NCI-H446 (cell line): ENCODE results near the gene PPME1.

Experiments
- DNase-seq, 2 experiments: peaks; one replicate each; lab custom pipeline; 2025; lab: John Stamatoyannopoulos, UW

The PPME1 gene

GRCh38 chr11:74226907-74227306 lies 55.8 kb downstream of the PPME1 start:
- peak in 1 of 2 experiments; percentile 16 for DNase-seq

GRCh38 chr11:74232311-74232950 lies 61.3 kb downstream of the PPME1 start:
- no peak for DNase-seq

GRCh38 chr11:74233683-74234082 lies 62.6 kb downstream of the PPME1 start:
- no peak for DNase-seq

- no peak for DNase-seq
These were observed 64.0 kb downstream of the PPME1 start for GRCh38 chr11:74235121-74235520.

DNA sequence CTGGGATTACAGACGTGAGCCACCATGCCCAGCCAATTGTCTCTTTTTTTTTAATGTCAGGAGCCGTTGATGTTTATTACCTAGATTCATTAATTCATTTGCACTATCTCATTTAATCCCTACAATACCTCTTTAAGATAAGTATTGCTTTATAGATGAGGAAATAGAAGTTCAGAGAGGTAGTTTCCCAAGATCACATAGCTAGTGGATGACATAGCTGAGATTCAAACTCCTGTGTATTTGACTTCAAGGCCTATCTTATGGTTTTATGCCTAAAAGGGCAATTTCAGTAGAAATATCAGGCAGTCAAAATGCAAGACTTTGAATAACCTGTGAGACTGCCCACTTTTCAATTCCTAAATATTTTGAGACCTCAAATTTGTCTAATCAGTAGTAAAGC lies 66.5 kb downstream of the PPME1 start:
- DNase-seq: no peak

- no peak for DNase-seq
These were observed 67.2 kb downstream of the PPME1 start for GRCh38 chr11:74238243-74238642.

GRCh38 chr11:74248469-74248868 lies 77.4 kb downstream of the PPME1 start:
- no peak for DNase-seq

GRCh38 chr11:74249496-74249895 lies 78.4 kb downstream of the PPME1 start:
- no peak for DNase-seq

DNA sequence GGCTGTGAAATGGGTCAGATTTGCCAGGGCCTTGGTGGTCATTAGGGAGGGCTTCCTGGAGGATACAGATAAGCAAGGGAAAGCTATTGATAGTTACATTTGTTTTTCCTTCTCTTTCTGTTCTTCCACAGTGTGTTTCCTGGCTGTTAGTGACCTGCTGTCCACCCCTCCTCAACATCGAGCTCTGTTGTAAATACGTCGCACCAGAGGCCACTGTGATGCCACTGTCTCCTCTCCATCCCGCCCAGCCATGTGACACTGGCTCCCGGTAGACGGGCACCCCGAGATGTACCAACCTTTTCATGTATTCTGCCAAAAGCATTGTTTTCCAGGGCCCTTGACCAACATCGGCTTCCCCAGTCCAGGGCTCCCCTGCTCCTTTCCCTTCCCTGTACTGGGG lies 82.3 kb downstream of the PPME1 start:
- no peak for DNase-seq

- DNase-seq: peak; percentile 40 to 80
These were observed 84.8 kb downstream of the PPME1 start for GRCh38 chr11:74255741-74256375.

DNA sequence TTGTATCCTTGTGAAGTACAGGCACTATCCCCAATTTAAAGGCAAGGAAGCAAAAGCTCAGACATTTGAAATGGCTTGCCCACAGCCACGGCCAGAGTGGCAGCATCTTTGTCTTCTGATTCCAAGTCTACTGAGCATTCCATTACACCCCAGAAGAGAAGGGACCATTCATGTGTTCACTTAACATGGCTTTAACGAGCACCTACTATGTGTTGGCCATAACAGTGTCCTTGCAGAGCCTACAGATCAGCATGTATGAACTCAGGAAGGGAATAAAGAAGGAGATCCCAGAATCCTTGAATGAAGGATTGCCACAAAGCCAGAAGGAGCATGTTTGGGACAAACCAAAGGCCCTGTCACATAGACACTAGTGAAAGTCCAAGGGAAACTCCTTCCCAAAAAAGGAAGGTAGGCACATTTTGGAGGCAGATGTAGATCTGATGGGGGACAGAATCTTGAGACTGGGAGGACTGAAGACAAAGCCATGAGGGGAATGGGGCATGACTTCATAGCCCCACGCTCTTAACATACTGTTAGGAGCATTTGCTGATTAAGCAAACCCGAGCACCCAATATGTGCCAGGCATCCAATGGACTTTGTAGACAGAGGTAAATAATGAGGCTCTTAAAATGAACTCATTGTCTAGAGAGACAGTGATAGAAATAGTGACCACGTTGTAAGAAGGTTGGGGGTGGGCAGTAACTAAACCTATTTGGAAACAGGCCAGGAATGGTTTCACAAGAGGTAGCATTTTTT lies 85.5 kb downstream of the PPME1 start:
- DNase-seq: no peak

- DNase-seq: peak; percentile 47 to 81
These were observed 87.0 kb downstream of the PPME1 start for GRCh38 chr11:74257959-74258553.

GRCh38 chr11:74262725-74263124 lies 91.6 kb downstream of the PPME1 start:
- no peak for DNase-seq

DNA sequence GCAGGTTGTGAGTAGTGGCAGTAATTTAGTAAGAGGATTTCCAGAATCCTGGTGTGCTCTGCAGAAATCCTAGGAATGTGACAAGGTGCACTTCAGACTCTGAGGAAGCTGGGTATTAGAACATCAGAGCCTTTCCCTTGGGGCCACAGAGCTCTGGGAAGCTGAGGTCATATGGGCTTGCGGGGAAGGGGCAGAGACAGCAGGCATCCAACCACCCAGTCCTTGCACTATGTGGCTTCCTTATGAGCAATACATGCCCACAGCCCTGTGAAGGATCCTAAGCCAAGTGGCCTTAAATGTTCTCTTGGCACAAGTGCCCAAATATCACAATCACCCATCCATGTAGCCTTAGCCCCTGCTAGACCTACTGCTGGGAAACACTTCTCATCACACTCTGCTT lies 94.2 kb downstream of the PPME1 start:
- no peak for DNase-seq

DNA sequence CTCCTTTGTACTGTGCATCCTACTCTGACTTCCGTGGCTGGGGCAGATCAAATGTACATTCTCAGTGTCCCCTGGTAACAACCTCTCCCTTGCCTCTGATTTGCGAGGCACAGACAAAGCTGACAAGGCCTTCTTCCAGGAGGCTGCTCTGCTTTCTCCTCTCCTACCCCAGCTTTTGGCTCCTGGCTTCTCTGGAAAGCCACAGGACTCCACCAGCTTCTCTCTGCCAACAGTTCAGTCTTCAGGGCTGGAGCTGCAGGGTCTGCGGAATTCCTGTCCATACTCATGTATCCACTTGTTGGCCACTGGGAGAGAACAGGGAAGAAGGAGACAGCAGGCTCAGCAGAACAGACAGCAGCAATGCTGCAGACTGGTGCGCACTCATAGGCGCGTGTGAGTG lies 95.9 kb downstream of the PPME1 start:
- no peak for DNase-seq

- DNase-seq: no peak
These were observed 97.4 kb downstream of the PPME1 start for GRCh38 chr11:74268456-74268855.

GRCh38 chr11:74269161-74269811 lies 98.2 kb downstream of the PPME1 start:
- DNase-seq: no peak

GRCh38 chr11:74272276-74272675 lies 101.2 kb downstream of the PPME1 start:
- DNase-seq: no peak

GRCh38 chr11:74276581-74276980 lies 105.5 kb downstream of the PPME1 start:
- DNase-seq: no peak

GRCh38 chr11:74278103-74278502 lies 107.0 kb downstream of the PPME1 start:
- DNase-seq: no peak

DNA sequence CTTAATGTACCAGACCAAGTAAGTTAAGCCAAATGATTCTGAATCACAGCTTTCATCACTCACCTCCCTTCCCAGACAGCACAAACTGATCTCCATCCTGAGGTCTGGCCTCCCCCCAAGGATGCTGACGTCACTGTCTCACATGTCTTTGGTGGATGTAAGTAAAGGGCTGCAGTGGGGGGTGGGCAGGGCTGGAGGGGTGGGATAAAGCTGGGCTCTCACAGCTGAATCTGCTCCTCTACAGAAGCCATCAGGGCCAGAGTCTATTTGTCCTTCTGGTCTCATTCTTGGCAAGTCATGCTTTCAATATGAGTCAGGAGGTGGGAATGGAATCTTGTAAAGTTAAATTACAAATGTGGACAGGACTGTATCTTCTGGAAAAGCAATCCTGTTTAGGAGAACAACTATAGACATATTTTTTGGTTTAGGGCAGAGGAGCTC lies 107.7 kb downstream of the PPME1 start:
- DNase-seq: peak in 1 of 2 experiments; percentile 49

DNA sequence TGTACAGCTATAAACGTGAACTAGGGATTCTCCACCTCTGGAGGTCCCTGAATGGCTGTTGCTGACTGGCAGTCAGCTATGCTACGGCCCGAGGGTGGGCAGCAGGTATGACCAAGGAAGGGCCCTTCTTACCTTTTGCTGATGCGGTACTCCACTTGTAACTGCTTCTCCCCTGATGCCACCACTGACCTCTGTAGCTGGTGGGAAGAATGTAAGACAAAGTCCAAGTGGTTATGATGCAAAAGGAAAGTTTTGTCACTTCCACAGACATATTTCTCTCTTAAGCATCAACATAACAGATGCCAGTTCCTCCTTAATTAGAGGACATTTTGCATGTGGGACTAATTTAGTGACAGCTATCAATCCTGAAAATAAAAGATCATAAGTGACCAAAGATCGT lies 108.2 kb downstream of the PPME1 start:
- no peak for DNase-seq
